Body of pancreas (tissue), 4 donors: ENCODE results near the gene PSG5. TPM values are rescaled to one million over a fixed set of nuclear protein-coding genes. Genes with fewer than 3 reads are reported as not detected.
"Not testable (repeated sequence)": the region's sequence is repeated elsewhere in the genome, so short reads cannot be mapped to it uniquely, and the experiment has no call there.

ENCODE experiments used
- ATAC-seq: fragments of 150-250 bp; one replicate; pipeline ENCODE4 v1.9.1; 2016
- DNase-seq, 4 donors: peaks; one replicate each; pipeline ENCODE4 v3.0.0-alpha.2; 2019
- H3K27ac ChIP-seq, 4 donors: fragments of 200-600 bp; sonication (generic); 1 replicate in 3 of 4; 2 replicates in 1 of 4; pipeline versions ENCODE4 v1.5.1 to v1.6.1; 2016 to 2019; ENCODE audit warnings: mild to moderate bottlenecking in 1 of 4, mixed read lengths in 1 of 4, moderate library complexity in 1 of 4
- H3K27me3 ChIP-seq, 2 donors: fragments of 200-600 bp; sonication (generic); one replicate each; pipeline ENCODE4 v1.6.0; 2016; ENCODE audit warnings: mild to moderate bottlenecking in 1 of 2
- H3K36me3 ChIP-seq, 2 donors: fragments of 200-600 bp; sonication (generic); replicated peaks in 1 of 2; 2 replicates each; pipeline ENCODE4 v1.5.1; 2016; ENCODE audit warnings: low read depth in 2 of 2; ENCODE audit not compliant: insufficient read depth in 1 of 2
- H3K4me1 ChIP-seq: fragments of 200-600 bp; sonication (generic); one replicate; pipeline ENCODE4 v1.6.0; 2016
- H3K4me3 ChIP-seq, 2 donors: fragments of 200-600 bp; sonication (generic); 1 replicate in 1 of 2; 2 replicates in 1 of 2; pipeline ENCODE4 v1.5.1; 2016 to 2019
- H3K9me3 ChIP-seq, 3 donors: fragments of 200-600 bp; sonication (generic); 1 replicate in 2 of 3; 2 replicates in 1 of 3; pipeline ENCODE4 v1.5.1; 2016
- POLR2A ChIP-seq, 3 donors: fragments of 450-650 bp; IDR thresholded peaks; one replicate each; pipeline ENCODE4 v1.6.1; 2016; ENCODE audit warnings: antibody characterized with exemption in 3 of 3, mild to moderate bottlenecking in 2 of 3
- WGBS, 2 donors: methylation state at CpG; one replicate each; pipeline ENCODE4 v1.1.5; 2017; 5-methylcytosine and 5-hydroxymethylcytosine counted together
- intact Hi-C: fragments of 100-400 bp; cut with DNase I; formaldehyde crosslinking; loops from one replicate; pipeline ENCODE4 v1.15.1; 2023
- total RNA-seq, 2 donors: library from RNA; depleted of rRNA; stranded (reverse); fragments of >200 nt; gene quantifications; one replicate each; pipeline ENCODE4 v1.1.0, GENCODE V29; 2016
- TF ChIP-seq, protein P1 (sequence below), 7 experiments: fragments of 450-650 bp in 4 of 7; fragments of 200-600 bp in 3 of 7; sonication (generic) in 3 of 7; IDR thresholded peaks; one replicate each; pipeline ENCODE4 v1.5.1; 2016 to 2019; ENCODE audit warnings: antibody characterized with exemption in 7 of 7

The PSG5 gene
- total RNA-seq, 2 donors from 2014 or later: 1.3 TPM; not detected in 1

DNA sequence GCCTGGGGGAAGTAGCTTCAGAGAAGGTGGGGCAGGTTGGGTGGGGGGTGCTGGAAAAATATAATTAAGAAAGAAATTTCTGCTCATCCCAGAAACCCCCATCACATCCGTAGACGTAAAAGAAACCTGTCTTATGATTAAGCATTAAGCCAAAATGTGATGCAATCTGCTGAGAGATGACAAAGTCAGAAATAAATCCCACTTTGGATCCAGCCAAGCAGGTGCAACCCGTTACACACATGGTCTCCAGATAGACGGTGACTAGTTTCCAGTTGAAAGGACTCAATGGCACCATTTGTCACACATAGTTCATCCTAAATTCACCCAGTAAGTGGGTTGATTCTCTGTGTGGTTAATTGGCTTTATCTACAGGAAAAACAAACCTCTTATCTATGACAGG, 34.1 kb downstream of the PSG5 start:
- Histone ChIP-seq H3K27ac (no peak overlapping the region), H3K9me3 (no peaks in the 10 kb centered on the region), H3K36me3 (no peaks in the 10 kb centered on the region), H3K4me3 (no peak overlapping the region), H3K27me3 (no peaks in the 10 kb centered on the region), H3K4me1 (no peaks in the 10 kb centered on the region)
- intact Hi-C loops: no loop called here
- 32 to 54% methylated on average over 4 of the region's 4 CpGs for WGBS, 2 donors
- ATAC-seq (no peak), DNase-seq (no peak)
- no peak for TF ChIP-seq POLR2A (IDR thresholded peaks at IDR 0.05)
- TF ChIP-seq, protein P1, sequence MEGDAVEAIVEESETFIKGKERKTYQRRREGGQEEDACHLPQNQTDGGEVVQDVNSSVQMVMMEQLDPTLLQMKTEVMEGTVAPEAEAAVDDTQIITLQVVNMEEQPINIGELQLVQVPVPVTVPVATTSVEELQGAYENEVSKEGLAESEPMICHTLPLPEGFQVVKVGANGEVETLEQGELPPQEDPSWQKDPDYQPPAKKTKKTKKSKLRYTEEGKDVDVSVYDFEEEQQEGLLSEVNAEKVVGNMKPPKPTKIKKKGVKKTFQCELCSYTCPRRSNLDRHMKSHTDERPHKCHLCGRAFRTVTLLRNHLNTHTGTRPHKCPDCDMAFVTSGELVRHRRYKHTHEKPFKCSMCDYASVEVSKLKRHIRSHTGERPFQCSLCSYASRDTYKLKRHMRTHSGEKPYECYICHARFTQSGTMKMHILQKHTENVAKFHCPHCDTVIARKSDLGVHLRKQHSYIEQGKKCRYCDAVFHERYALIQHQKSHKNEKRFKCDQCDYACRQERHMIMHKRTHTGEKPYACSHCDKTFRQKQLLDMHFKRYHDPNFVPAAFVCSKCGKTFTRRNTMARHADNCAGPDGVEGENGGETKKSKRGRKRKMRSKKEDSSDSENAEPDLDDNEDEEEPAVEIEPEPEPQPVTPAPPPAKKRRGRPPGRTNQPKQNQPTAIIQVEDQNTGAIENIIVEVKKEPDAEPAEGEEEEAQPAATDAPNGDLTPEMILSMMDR (IDR thresholded peaks at IDR 0.05): no peak

DNA sequence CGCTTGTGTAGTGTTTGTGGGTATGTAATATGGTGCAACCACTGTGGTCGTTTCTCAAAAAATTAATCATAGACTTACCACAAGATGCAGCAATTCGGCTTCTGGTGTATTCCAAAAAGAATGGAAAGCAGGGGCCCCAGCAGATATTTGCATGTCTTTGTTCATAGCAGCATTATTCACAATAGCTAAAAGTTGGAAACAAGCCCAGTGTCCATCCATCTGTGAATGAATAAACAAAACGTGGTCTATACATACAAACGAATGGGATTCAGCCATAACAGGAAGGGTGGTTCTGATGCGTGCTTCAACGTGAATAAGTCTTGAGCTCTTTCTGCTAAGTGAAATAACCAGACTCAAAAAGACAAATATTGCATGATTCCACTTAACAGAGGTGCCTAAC, 36.5 kb downstream of the PSG5 start:
- ATAC-seq: not testable (repeated sequence)
- WGBS, 2 donors: 50 to 55% methylated on average over 7 of the region's 7 CpGs

GRCh38 chr19:43148233-43148632, 38.1 kb downstream of the PSG5 start:
- TF ChIP-seq POLR2A (IDR thresholded peaks at IDR 0.05): no peak
- TF ChIP-seq, protein P1 (IDR thresholded peaks at IDR 0.05): no peak
- Histone ChIP-seq H3K27me3 (no peaks in the 10 kb centered on the region), H3K4me3 (no peak overlapping the region), H3K9me3 (no peaks in the 10 kb centered on the region), H3K27ac (no peak overlapping the region), H3K4me1 (no peaks in the 10 kb centered on the region), H3K36me3 (no peaks in the 10 kb centered on the region)
- ATAC-seq (no peak), DNase-seq (no peak)
- 35 to 45% methylated on average over 1 of the region's 1 CpG for WGBS, 2 donors
- intact Hi-C loops: no loop called here

More for the DNA sequence above, 36.5 kb downstream of the PSG5 start:
- H3K4me1 ChIP-seq, H3K36me3 ChIP-seq, H3K4me3 ChIP-seq, H3K9me3 ChIP-seq, DNase-seq, H3K27ac ChIP-seq, H3K27me3 ChIP-seq, intact Hi-C loops: not testable (repeated sequence)

DNA sequence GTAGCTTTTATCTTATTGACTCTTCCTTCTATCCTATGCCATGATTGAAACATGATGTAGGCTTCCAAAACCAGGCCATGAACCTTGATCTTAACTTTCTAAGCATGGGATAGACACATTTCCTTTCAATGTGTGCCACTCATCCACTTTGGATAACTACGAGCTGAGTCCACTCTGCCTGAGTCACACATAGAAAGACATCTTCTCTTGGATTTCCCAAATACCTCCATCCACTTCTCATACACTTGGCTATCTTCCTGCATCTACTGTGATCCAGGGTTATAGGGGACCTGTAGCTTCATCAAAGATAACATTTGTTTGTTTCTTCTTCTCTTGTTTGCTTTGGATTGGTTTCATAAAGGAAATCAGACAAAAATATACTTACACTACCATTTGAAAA, 44.6 kb downstream of the PSG5 start:
- H3K9me3 ChIP-seq, ATAC-seq, H3K4me3 ChIP-seq, H3K27ac ChIP-seq, DNase-seq, intact Hi-C loops, H3K4me1 ChIP-seq, H3K27me3 ChIP-seq, H3K36me3 ChIP-seq: not testable (repeated sequence)
- 25 to 28% methylated on average over 1 of the region's 1 CpG for WGBS, 2 donors

DNA sequence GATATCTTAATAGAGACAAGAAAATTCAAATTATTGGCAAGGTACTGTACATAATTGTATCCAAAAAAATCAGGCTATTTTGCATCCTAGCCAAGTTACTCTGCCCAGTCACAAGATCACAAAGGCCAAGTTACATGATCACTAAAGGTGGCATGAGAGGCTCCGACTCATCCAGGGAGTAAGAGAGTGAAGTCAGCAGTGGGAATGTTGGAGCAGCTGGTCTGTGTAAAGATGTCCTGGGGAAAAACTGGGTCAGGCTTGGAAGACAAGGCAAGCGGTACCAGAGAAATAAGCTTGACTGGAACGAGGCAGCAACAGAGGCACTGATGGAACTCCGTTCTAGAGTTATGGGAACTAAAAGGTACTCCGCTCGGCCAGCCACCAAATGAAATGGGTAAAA, 53.6 kb downstream of the PSG5 start:
- WGBS, 2 donors: 49 to 80% methylated on average over 5 to 6 of the region's 6 CpGs
- Histone ChIP-seq H3K27ac (no peak overlapping the region), H3K9me3 (no peaks in the 10 kb centered on the region), H3K4me1 (no peaks in the 10 kb centered on the region), H3K36me3 (no peaks in the 10 kb centered on the region), H3K27me3 (no peaks in the 10 kb centered on the region), H3K4me3 (no peak overlapping the region)
- no peak for TF ChIP-seq POLR2A (IDR thresholded peaks at IDR 0.05)
- TF ChIP-seq, protein P1 (IDR thresholded peaks at IDR 0.05): no peak
- DNase-seq: no peak
- no peak for ATAC-seq
- intact Hi-C loops: no loop called here

GRCh38 chr19:43131281-43131842, 55.0 kb downstream of the PSG5 start:
- intact Hi-C loops, H3K27ac ChIP-seq, H3K27me3 ChIP-seq, H3K4me3 ChIP-seq, H3K36me3 ChIP-seq, H3K4me1 ChIP-seq, H3K9me3 ChIP-seq: not testable (repeated sequence)
- ATAC-seq (peak; percentile 64), DNase-seq (peak; percentile 65 to 84 (median 74))
- 16 to 28% methylated on average over 8 of the region's 8 CpGs for WGBS, 2 donors

DNA sequence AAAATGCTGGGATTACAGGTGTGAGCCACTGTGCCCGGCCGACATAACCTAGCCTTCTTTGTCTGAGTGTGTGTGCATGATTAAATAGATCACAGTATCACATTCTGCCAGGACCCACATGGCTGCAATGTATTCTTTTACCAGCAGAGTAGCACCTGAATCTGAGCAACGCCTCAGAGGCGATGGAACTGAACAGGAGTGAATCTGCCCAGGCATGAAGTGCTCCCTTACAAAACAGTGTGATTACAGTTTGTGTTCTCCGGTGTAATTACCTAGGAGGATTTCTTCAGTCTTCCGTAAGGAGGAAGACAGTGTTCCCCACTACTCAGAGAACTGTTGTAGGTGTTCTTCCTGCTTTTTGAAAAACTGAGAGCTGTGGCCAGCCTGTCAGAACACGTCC, 57.1 kb downstream of the PSG5 start:
- intact Hi-C loops, H3K9me3 ChIP-seq, H3K27ac ChIP-seq, H3K4me3 ChIP-seq, H3K4me1 ChIP-seq, ATAC-seq, DNase-seq, H3K27me3 ChIP-seq, H3K36me3 ChIP-seq: not testable (repeated sequence)
- 60 to 66% methylated on average over 7 of the region's 7 CpGs for WGBS, 2 donors

DNA sequence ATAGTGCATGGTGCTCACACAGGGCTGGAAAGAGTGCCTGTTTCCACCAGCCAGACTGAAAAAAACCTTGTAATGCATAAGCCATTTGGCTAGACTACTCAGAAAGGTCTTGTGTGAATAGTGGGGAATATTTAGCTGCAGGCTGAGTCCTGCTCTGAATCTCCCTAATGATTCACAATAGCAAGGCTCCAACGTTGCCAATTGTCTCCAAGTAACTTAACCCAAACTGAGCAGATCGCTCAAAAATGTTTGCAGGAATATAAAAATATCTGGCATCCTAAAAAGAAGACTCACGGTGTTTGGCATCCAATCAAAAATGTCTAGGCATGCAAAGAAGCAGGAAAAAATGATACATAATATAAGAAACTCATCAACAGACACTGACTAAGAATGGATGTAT, 59.0 kb downstream of the PSG5 start:
- not testable (repeated sequence) for H3K27me3 ChIP-seq

More for the DNA sequence above, 59.0 kb downstream of the PSG5 start:
- DNase-seq, intact Hi-C loops, H3K4me3 ChIP-seq, H3K36me3 ChIP-seq, H3K9me3 ChIP-seq, H3K4me1 ChIP-seq, H3K27ac ChIP-seq, ATAC-seq: not testable (repeated sequence)
- WGBS, 2 donors: 30 to 42% methylated on average over 3 of the region's 3 CpGs
